Forelimb muscle (tissue), 1 donor: ENCODE results near the gene ACTR6. TPM values are rescaled to one million over a fixed set of nuclear protein-coding genes. Genes with fewer than 3 reads are reported as not detected.
"Not testable (repeated sequence)": the region's sequence is repeated elsewhere in the genome, so short reads cannot be mapped to it uniquely, and the experiment has no call there.

Experiments used
- DNase-seq: peaks from one replicate; pipeline ENCODE4 v3.0.0-alpha.2; 2013; ENCODE audit warnings: low read depth
- polyA plus RNA-seq: library from polyadenylated mRNA; unstranded; fragments of 120-200 nt; gene quantifications from one replicate; pipeline ENCODE4 v1.2.1, GENCODE V29; 2013; ENCODE audit not compliant: insufficient read length

The ACTR6 gene
- polyA plus RNA-seq, 1 donor: 18.1 TPM

GRCh38 chr12:100219328-100220109, 18.9 kb downstream of the ACTR6 start:
- no peak for DNase-seq

GRCh38 chr12:100221523-100221922, 20.9 kb downstream of the ACTR6 start:
- no peak for DNase-seq

DNA sequence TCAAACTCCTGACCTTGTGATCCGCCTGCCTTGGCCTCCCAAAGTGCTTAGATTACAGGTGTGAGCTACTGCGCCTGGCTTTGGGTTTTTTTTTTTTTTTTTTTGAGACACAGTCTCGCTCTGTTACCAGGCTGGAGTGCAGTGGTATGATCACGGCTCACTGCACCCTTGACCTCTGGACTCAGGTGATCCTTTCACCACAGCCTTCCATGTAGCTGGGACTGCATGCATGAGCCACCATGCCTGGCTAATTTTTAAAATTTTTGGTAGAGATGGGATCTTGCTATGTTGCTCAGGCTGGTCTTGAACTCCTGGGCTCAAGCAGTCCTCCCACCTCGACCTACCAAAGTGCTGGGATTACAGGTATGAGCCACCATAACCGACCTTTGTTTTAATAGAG, 21.6 kb downstream of the ACTR6 start:
- not testable (repeated sequence) for DNase-seq

DNA sequence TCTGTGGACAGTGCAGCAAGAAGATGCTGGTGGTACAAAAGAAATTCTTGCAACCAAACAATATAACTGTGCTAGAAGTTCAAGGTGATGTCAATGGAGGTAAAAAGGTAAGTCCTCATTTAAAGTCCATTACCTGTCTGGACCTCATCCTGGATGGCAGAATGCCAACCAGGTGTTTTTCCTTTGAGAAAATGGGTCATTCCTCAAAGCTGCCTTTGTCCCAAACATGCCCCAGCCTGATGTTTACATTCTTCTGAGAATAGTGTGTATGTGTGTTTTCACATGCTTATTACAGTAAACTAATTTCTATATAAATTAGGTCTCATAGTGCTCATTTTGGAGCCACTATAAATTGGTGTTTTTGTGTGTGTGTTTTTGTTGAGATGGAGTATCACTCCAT, 24.9 kb downstream of the ACTR6 start:
- no peak for DNase-seq

DNA sequence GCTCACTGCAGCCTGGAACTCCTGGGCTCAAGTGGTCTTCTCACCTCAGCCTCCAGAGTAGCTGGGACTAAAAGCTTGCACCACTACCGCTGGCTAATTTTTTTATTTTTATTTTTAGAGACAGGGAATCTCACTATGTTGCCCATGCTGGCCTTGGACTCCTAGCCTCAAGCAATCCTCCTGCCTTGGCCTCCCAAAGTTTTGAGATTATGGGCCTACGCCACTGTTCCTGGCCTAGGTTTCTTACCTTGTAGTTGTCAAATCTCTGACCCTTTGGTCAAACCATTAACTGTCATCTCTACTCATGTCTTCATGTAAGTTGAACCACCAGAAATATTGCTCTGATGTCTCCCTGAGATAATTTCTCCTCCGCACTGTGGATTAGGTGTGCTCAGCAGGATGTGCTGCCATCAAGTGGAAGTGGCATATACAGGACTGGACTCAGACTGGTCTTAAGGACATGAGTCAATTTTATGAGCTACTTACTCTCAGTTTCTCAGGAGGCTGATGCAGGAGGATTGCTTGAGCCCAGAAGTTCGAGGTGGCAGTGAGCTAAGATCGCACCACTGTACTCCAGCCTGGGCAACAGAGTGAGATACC, 28.5 kb downstream of the ACTR6 start:
- DNase-seq: no peak

DNA sequence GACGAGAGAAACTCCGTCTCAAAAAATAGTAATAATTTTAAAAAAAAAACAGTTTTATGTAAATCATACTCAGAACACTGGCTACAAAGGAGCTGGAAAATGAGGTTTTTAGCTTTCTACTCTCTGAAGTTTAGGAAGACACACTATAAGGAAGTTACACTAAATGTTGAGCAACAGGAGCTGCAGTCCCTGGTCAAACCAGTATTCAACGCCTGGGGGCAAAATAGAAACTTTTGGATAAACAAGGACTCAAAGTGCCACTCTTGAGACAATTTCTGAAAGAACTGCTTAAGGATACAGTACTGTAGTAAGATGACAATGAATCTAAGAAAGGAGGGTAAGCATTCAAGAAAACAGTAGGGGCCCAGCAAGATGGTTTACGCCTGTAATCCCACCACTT, 29.3 kb downstream of the ACTR6 start:
- DNase-seq: no peak

GRCh38 chr12:100231873-100232272, 31.3 kb downstream of the ACTR6 start:
- not testable (repeated sequence) for DNase-seq

DNA sequence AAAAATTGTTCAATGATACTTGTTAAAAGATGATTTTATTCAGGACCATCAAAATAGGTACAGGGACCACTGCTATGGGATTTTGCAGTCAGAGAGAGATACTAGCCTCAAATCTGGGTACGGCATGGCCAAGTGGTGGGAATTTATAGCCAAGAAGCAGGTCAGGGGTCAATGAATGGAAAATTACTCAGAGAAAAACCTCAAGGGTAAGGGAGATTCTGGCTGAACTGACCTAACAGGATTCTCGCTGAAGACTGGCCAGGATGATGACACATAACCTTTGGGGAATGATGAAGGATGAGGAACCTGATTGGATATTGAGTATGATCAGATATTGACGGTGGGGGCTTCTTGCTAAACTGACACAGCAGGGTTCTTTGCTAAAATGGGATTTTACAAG, 33.6 kb downstream of the ACTR6 start:
- DNase-seq: peak; percentile 24

GRCh38 chr12:100234591-100235304, 34.1 kb downstream of the ACTR6 start:
- DNase-seq: peak; percentile 35

- DNase-seq: no peak
These were observed 38.2 kb downstream of the ACTR6 start for GRCh38 chr12:100238801-100239200.

GRCh38 chr12:100239589-100239988, 39.0 kb downstream of the ACTR6 start:
- no peak for DNase-seq

- no peak for DNase-seq
These were observed 42.5 kb downstream of the ACTR6 start for GRCh38 chr12:100243137-100243536.

- no peak for DNase-seq
These were observed 47.1 kb downstream of the ACTR6 start for GRCh38 chr12:100247765-100248164.

- DNase-seq: no peak
These were observed 48.3 kb downstream of the ACTR6 start for GRCh38 chr12:100248886-100249285.

- no peak for DNase-seq
These were observed 49.3 kb downstream of the ACTR6 start for GRCh38 chr12:100249941-100250340.

GRCh38 chr12:100251917-100252316, 51.3 kb downstream of the ACTR6 start:
- DNase-seq: no peak

- no peak for DNase-seq
These were observed 52.8 kb downstream of the ACTR6 start for GRCh38 chr12:100253437-100253836.

GRCh38 chr12:100254876-100255275, 54.3 kb downstream of the ACTR6 start:
- no peak for DNase-seq

- no peak for DNase-seq
These were observed 57.5 kb downstream of the ACTR6 start for GRCh38 chr12:100258127-100258526.

DNA sequence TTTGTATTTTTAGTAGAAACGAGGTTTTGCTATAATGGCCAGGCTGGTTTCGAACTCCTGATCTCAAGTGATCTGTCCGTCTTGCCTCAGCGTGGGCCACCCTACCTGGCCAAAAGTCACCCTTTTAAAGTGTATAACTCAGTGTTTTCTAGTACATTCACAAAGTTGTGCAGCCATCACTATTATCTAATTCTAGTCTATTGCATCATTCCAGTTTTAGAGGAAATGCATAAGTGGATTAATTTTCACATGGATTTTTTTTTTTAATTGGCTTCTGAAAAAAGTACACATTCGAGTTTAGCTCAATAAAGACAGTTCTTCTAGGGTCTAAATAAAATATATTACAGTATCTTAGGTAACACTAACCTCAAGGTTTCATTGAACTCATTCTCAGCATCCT, 62.5 kb downstream of the ACTR6 start:
- no peak for DNase-seq

- DNase-seq: not testable (repeated sequence)
These were observed 64.5 kb downstream of the ACTR6 start for GRCh38 chr12:100265107-100265506.

- no peak for DNase-seq
These were observed 65.3 kb downstream of the ACTR6 start for GRCh38 chr12:100265732-100266584.
